CD14-positive monocyte (primary cell): ENCODE data around the gene CDK5R2. TPM values are rescaled to one million over a fixed set of nuclear protein-coding genes. Genes with fewer than 3 reads are reported as not detected.
A peak's percentile ranks its signal among the peaks of the same experiment; 100 is the strongest.

Experiments
- DNase-seq, 3 donors: peaks; one replicate each; pipeline ENCODE4 v3.0.0-alpha.2; 2011 to 2022
- H2AFZ ChIP-seq: 2 replicates; pipeline ENCODE4 v1.6.0; 2012; ENCODE audit warnings: mild to moderate bottlenecking, low read depth, low read length, inconsistent platforms; ENCODE audit not compliant: insufficient read depth, poor library complexity, severe bottlenecking
- H3K27ac ChIP-seq, 2 donors: 1 replicate in 1 of 2; 2 replicates in 1 of 2; pipeline ENCODE4 v1.5.1; 2012 to 2013; ENCODE audit warnings: low read length in 2 of 2, control low read depth in 1 of 2, inconsistent platforms in 1 of 2, low read depth in 1 of 2, mild to moderate bottlenecking in 1 of 2
- H3K27me3 ChIP-seq, 2 donors: one replicate each; pipeline versions ENCODE4 v1.6.0 to v1.6.1; 2011 to 2013; ENCODE audit warnings: low read length in 2 of 2; ENCODE audit not compliant: control insufficient read depth in 2 of 2, insufficient read depth in 2 of 2
- H3K36me3 ChIP-seq, 2 donors: replicated peaks in 1 of 2; 1 replicate in 1 of 2; 2 replicates in 1 of 2; pipeline versions ENCODE4 v1.5.1 to v1.6.1; 2012 to 2013; ENCODE audit warnings: low read length in 2 of 2, control low read depth in 1 of 2, inconsistent platforms in 1 of 2, mild to moderate bottlenecking in 1 of 2; ENCODE audit not compliant: insufficient read depth in 2 of 2, control insufficient read depth in 1 of 2
- H3K4me1 ChIP-seq, 2 donors: 1 replicate in 1 of 2; 2 replicates in 1 of 2; pipeline versions ENCODE4 v1.5.1 to v1.6.1; 2012 to 2013; ENCODE audit warnings: low read length in 2 of 2, control low read depth in 1 of 2, inconsistent platforms in 1 of 2, mild to moderate bottlenecking in 1 of 2, moderate library complexity in 1 of 2; ENCODE audit not compliant: insufficient read depth in 2 of 2, control insufficient read depth in 1 of 2
- H3K4me2 ChIP-seq: replicated peaks from 2 replicates; pipeline ENCODE3; 2012; ENCODE audit warnings: low read length, moderate library complexity, mild to moderate bottlenecking; ENCODE audit not compliant: poor library complexity, severe bottlenecking; ENCODE audit errors: extremely low read depth
- H3K4me3 ChIP-seq, 3 experiments: fragments of 200-600 bp in 1 of 3; sonication (generic) in 1 of 3; replicated peaks in 1 of 3; 1 replicate in 2 of 3; 2 replicates in 1 of 3; pipeline ENCODE4 v1.5.1; 2011 to 2013; ENCODE audit warnings: low read length in 3 of 3, mild to moderate bottlenecking in 3 of 3, control low read depth in 2 of 3, low read depth in 2 of 3, inconsistent platforms in 1 of 3, moderate library complexity in 1 of 3
- H3K79me2 ChIP-seq: 2 replicates; pipeline ENCODE4 v1.6.0; 2012; ENCODE audit warnings: mild to moderate bottlenecking, control low read depth, inconsistent platforms, low read length, moderate library complexity; ENCODE audit not compliant: insufficient read depth
- H3K9ac ChIP-seq: 2 replicates; pipeline ENCODE4 v1.6.0; 2017; ENCODE audit warnings: low read length, mild to moderate bottlenecking; ENCODE audit not compliant: insufficient read depth, poor library complexity, severe bottlenecking
- H3K9me3 ChIP-seq, 2 donors: replicated peaks in 1 of 2; 1 replicate in 1 of 2; 2 replicates in 1 of 2; pipeline versions ENCODE4 v1.5.1 to v1.6.1; 2012 to 2013; ENCODE audit warnings: low read length in 2 of 2, control low read depth in 1 of 2; ENCODE audit not compliant: control insufficient read depth in 1 of 2, insufficient read depth in 1 of 2
- H4K20me1 ChIP-seq: 2 replicates; pipeline ENCODE4 v1.6.0; 2012; ENCODE audit warnings: mild to moderate bottlenecking, low read length, control low read depth, moderate library complexity; ENCODE audit not compliant: insufficient read depth
- H3K27ac Mint-ChIP-seq, 7 donors: one replicate each; pipeline ENCODE4 v1.8.0; 2020; ENCODE audit warnings: mild to moderate bottlenecking in 7 of 7, mixed read lengths in 7 of 7, moderate library complexity in 6 of 7, inconsistent platforms in 2 of 7
- H3K27me3 Mint-ChIP-seq, 3 donors: one replicate each; pipeline ENCODE4 v1.8.0; 2021 to 2022; ENCODE audit warnings: low read depth in 3 of 3, mild to moderate bottlenecking in 3 of 3, mixed read lengths in 3 of 3, moderate library complexity in 3 of 3, inconsistent platforms in 1 of 3
- H3K36me3 Mint-ChIP-seq, 2 donors: one replicate each; pipeline ENCODE4 v1.8.0; 2020; ENCODE audit warnings: mixed read lengths in 2 of 2, inconsistent platforms in 1 of 2, mild to moderate bottlenecking in 1 of 2
- H3K4me1 Mint-ChIP-seq: one replicate; pipeline ENCODE4 v1.8.0; 2020; ENCODE audit warnings: mild to moderate bottlenecking, mixed read lengths
- H3K4me3 Mint-ChIP-seq, 2 donors: one replicate each; pipeline ENCODE4 v1.8.0; 2020; ENCODE audit warnings: mild to moderate bottlenecking in 2 of 2, mixed read lengths in 2 of 2, moderate library complexity in 1 of 2
- H3K9me3 Mint-ChIP-seq, 7 donors: one replicate each; pipeline ENCODE4 v1.8.0; 2020 to 2022; ENCODE audit warnings: mixed read lengths in 7 of 7, mild to moderate bottlenecking in 6 of 7, moderate library complexity in 6 of 7, inconsistent platforms in 2 of 7
- CTCF ChIP-seq: fragments of 200-600 bp; IDR thresholded peaks from one replicate; pipeline ENCODE4 v1.8.0; 2022; ENCODE audit warnings: antibody characterized with exemption, mild to moderate bottlenecking
- WGBS: methylation state at CpG from one replicate; pipeline ENCODE4 v1.1.5; 2013; ENCODE audit warnings: missing lambda C conversion rate; ENCODE audit not compliant: insufficient coverage; 5-methylcytosine and 5-hydroxymethylcytosine counted together
- intact Hi-C, 2 donors: fragments of 100-400 bp; cut with micrococcal nuclease; formaldehyde crosslinking; loops; one replicate each; pipeline versions ENCODE4 v1.15.0 to v1.15.1; 2023
- polyA plus RNA-seq, 3 donors: library from polyadenylated mRNA; depleted of rRNA in 1 of 3; unstranded in 2 of 3; stranded (reverse) in 1 of 3; fragments of 300-500 nt in 2 of 3; fragments of >200 nt in 1 of 3; fragmentation: Illumina TruSeq in 2 of 3; gene quantifications; 1 replicate in 2 of 3; 2 replicates in 1 of 3; pipeline ENCODE4 v1.2.3, GENCODE V29; 2012 to 2021

The CDK5R2 gene
- polyA plus RNA-seq, 3 donors: not detected

- intact Hi-C loops: no loop called here
- H3K27me3 Mint-ChIP-seq: peaks cover 87 to 98% (median 89%) of the 10 kb centered on the region in 3 donors
- peaks cover 8 to 17% of the 10 kb centered on the region in 2 donors for H3K4me1 ChIP-seq
- TF ChIP-seq CTCF: no peak
- H3K9me3 ChIP-seq: peaks cover 0 to 29% of the 10 kb centered on the region in 2 donors
- H3K4me1 Mint-ChIP-seq: peaks cover 16% of the 10 kb centered on the region
- peak overlapping the region; percentile 16 to 63 for H3K4me3 Mint-ChIP-seq
- peaks cover 77 to 93% of the 10 kb centered on the region in 2 donors for H3K27me3 ChIP-seq
- H3K4me3 ChIP-seq: no peak overlapping the region
- no peak overlapping the region for H3K4me2 ChIP-seq
- DNase-seq: no peak
- peaks cover 0 to 25% (median 7%) of the 10 kb centered on the region in 7 donors for H3K9me3 Mint-ChIP-seq
- no peak overlapping the region for H3K27ac ChIP-seq
- H3K36me3 ChIP-seq: no peaks in the 10 kb centered on the region
- no peak overlapping the region for H3K27ac Mint-ChIP-seq
- no peaks in the 10 kb centered on the region for H3K79me2 ChIP-seq
- 3% methylated on average over 41 of the region's 49 CpGs for WGBS
- no peak overlapping the region for H3K9ac ChIP-seq
- no peaks in the 10 kb centered on the region for H4K20me1 ChIP-seq
- H3K36me3 Mint-ChIP-seq: peaks cover 0 to 7% of the 10 kb centered on the region in 2 donors
- no peak overlapping the region for H2AFZ ChIP-seq
Observed at GRCh38 chr2:218985325-218986091, 26.0 kb downstream of the CDK5R2 start.

DNA sequence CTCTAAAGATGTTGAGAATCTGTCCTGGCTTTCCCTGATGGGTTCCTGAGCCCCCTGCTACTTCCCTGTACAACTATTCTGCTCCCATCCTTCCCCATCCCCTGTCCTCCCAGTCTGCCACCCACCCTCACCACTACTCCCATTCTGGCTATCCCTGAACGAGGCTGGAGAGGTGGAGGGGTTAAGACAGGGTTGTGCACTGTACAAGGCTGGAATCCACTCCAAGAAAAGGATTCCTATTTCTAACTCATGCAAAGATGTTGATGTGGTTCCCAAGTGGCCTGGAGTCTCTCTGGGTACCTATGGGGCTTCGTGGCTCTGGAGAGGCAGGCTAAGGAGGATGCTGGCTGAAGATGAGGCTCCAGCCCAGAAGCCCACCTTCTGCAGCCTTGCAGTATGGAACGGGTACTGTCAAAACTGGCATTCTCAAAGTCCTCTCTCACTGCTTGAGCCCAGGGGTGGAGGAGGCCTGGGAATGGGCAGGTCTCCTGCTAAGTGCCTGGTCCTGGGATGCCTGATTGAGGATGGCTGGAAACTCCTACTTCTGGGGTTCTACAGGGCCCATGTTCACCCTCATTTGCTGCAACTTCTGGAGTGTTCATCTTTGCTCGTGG lies 26.8 kb downstream of the CDK5R2 start:
- peak overlapping the region in 1 of 7 donors; percentile 33 for H3K27ac Mint-ChIP-seq
- Histone ChIP-seq H3K27ac (no peak overlapping the region), H3K27me3 (peaks cover 79 to 94% of the 10 kb centered on the region in 2 donors), H3K4me2 (no peak overlapping the region), H3K9me3 (peaks cover 0 to 27% of the 10 kb centered on the region in 2 donors), H3K9ac (no peak overlapping the region), H3K36me3 (no peaks in the 10 kb centered on the region), H4K20me1 (no peaks in the 10 kb centered on the region), H3K4me1 (peaks cover 5 to 14% of the 10 kb centered on the region in 2 donors), H3K4me3 (no peak overlapping the region), H3K79me2 (no peaks in the 10 kb centered on the region), H2AFZ (no peak overlapping the region)
- H3K27me3 Mint-ChIP-seq: peaks cover 88 to 98% (median 89%) of the 10 kb centered on the region in 3 donors
- H3K4me1 Mint-ChIP-seq: peaks cover 12% of the 10 kb centered on the region
- peaks cover 0 to 25% (median 4%) of the 10 kb centered on the region in 7 donors for H3K9me3 Mint-ChIP-seq
- TF ChIP-seq CTCF: no peak
- H3K36me3 Mint-ChIP-seq: peaks cover 0 to 3% of the 10 kb centered on the region in 2 donors
- peak overlapping the region in 1 of 2 donors; percentile 63 for H3K4me3 Mint-ChIP-seq
- DNase-seq: no peak
- 74% methylated on average over 3 of the region's 4 CpGs for WGBS
- intact Hi-C loops: no loop called here
